HepG2 (cell line): ENCODE data around the gene BBLN. TPM values are rescaled to one million over a fixed set of nuclear protein-coding genes. Genes with fewer than 3 reads are reported as not detected.
A peak's percentile ranks its signal among the peaks of the same experiment; 100 is the strongest.

Source experiments
- AKNA ChIP-seq: sonication (generic); formaldehyde crosslinking; IDR thresholded peaks from 2 replicates; pipeline ENCODE4 v1.4.0; 2020; ENCODE audit warnings: missing genetic modification reagents, borderline replicate concordance
- CREBL2 ChIP-seq: sonication (generic); formaldehyde crosslinking; IDR thresholded peaks from 2 replicates; pipeline ENCODE4 v1.8.1; 2023; ENCODE audit warnings: missing genetic modification reagents, mild to moderate bottlenecking, borderline replicate concordance
- CSRNP1 ChIP-seq: sonication (generic); formaldehyde crosslinking; IDR thresholded peaks from 2 replicates; pipeline ENCODE4 v1.8.1; 2023; ENCODE audit warnings: mild to moderate bottlenecking, missing genetic modification reagents
- NFE2 ChIP-seq: sonication (generic); formaldehyde crosslinking; IDR thresholded peaks from 2 replicates; pipeline ENCODE4 v1.4.0; 2020; ENCODE audit warnings: missing genetic modification reagents
- NR0B2 ChIP-seq: sonication (generic); formaldehyde crosslinking; IDR thresholded peaks from 2 replicates; pipeline ENCODE4 v1.4.0; 2020; ENCODE audit warnings: mild to moderate bottlenecking, missing genetic modification reagents
- PREB ChIP-seq: sonication (generic); formaldehyde crosslinking; IDR thresholded peaks from 2 replicates; pipeline ENCODE4 v1.4.0; 2020; ENCODE audit warnings: missing genetic modification reagents
- STAT6 ChIP-seq: sonication (generic); formaldehyde crosslinking; IDR thresholded peaks from 2 replicates; pipeline ENCODE4 v1.4.0; 2020; ENCODE audit warnings: missing genetic modification reagents, mild to moderate bottlenecking, borderline replicate concordance
- ZBTB33 ChIP-seq: sonication (generic); formaldehyde crosslinking; IDR thresholded peaks from 2 replicates; pipeline ENCODE4 v1.4.0; 2020; ENCODE audit warnings: missing genetic modification reagents
- ZNF205 ChIP-seq: IDR thresholded peaks from 2 replicates; pipeline ENCODE4 v1.6.1; 2018; ENCODE audit warnings: missing biosample characterization, missing genetic modification reagents
- ZNF430 ChIP-seq: sonication (generic); formaldehyde crosslinking; IDR thresholded peaks from 2 replicates; pipeline ENCODE4 v1.9.0; 2021; ENCODE audit warnings: mild to moderate bottlenecking, missing genetic modification reagents
- ZNF484 ChIP-seq: sonication (generic); formaldehyde crosslinking; IDR thresholded peaks from 2 replicates; pipeline ENCODE4 v1.5.1; 2020; ENCODE audit warnings: mild to moderate bottlenecking, low read depth, missing genetic modification reagents, borderline replicate concordance
- ZNF577 ChIP-seq: sonication (generic); formaldehyde crosslinking; IDR thresholded peaks from 2 replicates; pipeline ENCODE4 v1.4.0; 2020; ENCODE audit warnings: mild to moderate bottlenecking, low read depth, missing genetic modification reagents, borderline replicate concordance
- ZNF616 ChIP-seq: sonication (generic); formaldehyde crosslinking; IDR thresholded peaks from 2 replicates; pipeline ENCODE4 v1.5.0; 2020; ENCODE audit warnings: low read depth, mild to moderate bottlenecking, missing genetic modification reagents
- ZSCAN9 ChIP-seq: IDR thresholded peaks from 2 replicates; pipeline ENCODE4 v1.6.1; 2016; ENCODE audit warnings: borderline replicate concordance
- polyA plus RNA-seq, 8 experiments: library from polyadenylated mRNA; depleted of rRNA in 3 of 8; stranded (reverse) in 7 of 8; unstranded in 1 of 8; fragments of >200 nt; fragmentation: Illumina TruSeq in 4 of 8; extraction: Trizol in 4 of 8; gene quantifications; 2 replicates each; pipeline versions ENCODE4 v1.2.1 to v1.2.3, GENCODE V29; 2011 to 2016; ENCODE audit warnings: low read depth in 4 of 8, missing spikeins in 1 of 8, mixed read lengths in 1 of 8; ENCODE audit not compliant: insufficient read depth in 1 of 8
- total RNA-seq, 5 experiments: library from RNA; depleted of rRNA; stranded (reverse); fragments of >200 nt; fragmentation: Illumina TruSeq; extraction: Trizol; gene quantifications; 2 replicates each; pipeline ENCODE4 v1.2.3, GENCODE V29; 2016; ENCODE audit warnings: low read depth in 1 of 5

BBLN gene
- total and polyA plus RNA-seq, 2 of the 13 experiments (the other 11 are each of a cell fraction or from before 2014, with no cell fraction given): 27.6 to 33.1 TPM

GRCh38 chr9:128159784-128160602 lies at the start of gene BBLN (continued):
- TF ChIP-seq ZNF616 (CRISPR knock-in tag) (no peak), ZBTB33 (CRISPR knock-in tag) (no peak), ZNF577 (no peak), ZNF205 (CRISPR knock-in tag) (peak; percentile 12; the same call in 1 of the 2 replicates), CREBL2 (CRISPR knock-in tag) (no peak), AKNA (CRISPR knock-in tag) (no peak), CSRNP1 (CRISPR knock-in tag) (0 out of 2 replicates have a peak, but pooled peaks have one; percentile 28), NR0B2 (CRISPR knock-in tag) (no peak), ZNF484 (no peak), ZNF430 (CRISPR knock-in tag) (peak; percentile 93), NFE2 (CRISPR knock-in tag) (no peak), PREB (CRISPR knock-in tag) (no peak), ZSCAN9 (no peak), STAT6 (CRISPR knock-in tag) (no peak)
